Transverse colon (tissue), 4 donors: ENCODE data around the gene CALML6. TPM values are rescaled to one million over a fixed set of nuclear protein-coding genes. Genes with fewer than 3 reads are reported as not detected.

Experiments used
- DNase-seq: peaks from one replicate; pipeline ENCODE4 v3.0.0-alpha.2; 2019
- H3K27ac ChIP-seq, 4 donors: fragments of 200-600 bp; sonication (generic); 2 replicates each; pipeline ENCODE4 v1.5.1; 2016 to 2018; ENCODE audit warnings: inconsistent platforms in 4 of 4
- H3K27me3 ChIP-seq: fragments of 200-600 bp; sonication (generic); 2 replicates; pipeline ENCODE4 v1.5.1; 2017; ENCODE audit warnings: inconsistent platforms
- H3K36me3 ChIP-seq, 4 donors: fragments of 200-600 bp; sonication (generic); 2 replicates each; pipeline ENCODE4 v1.5.1; 2017 to 2019; ENCODE audit warnings: inconsistent platforms in 4 of 4
- H3K4me1 ChIP-seq, 4 donors: fragments of 200-600 bp; sonication (generic); 2 replicates each; pipeline ENCODE4 v1.5.1; 2017 to 2020; ENCODE audit warnings: inconsistent platforms in 4 of 4
- H3K4me3 ChIP-seq, 4 donors: fragments of 200-600 bp; sonication (generic); 1 replicate in 1 of 4; 2 replicates in 3 of 4; pipeline versions ENCODE4 v1.5.1 to v1.6.1; 2017 to 2019; ENCODE audit warnings: inconsistent platforms in 4 of 4
- H3K9me3 ChIP-seq, 2 donors: fragments of 200-600 bp; sonication (generic); 2 replicates each; pipeline ENCODE4 v1.5.1; 2017 to 2019; ENCODE audit warnings: inconsistent platforms in 2 of 2
- CTCF ChIP-seq, 5 experiments: fragments of 200-600 bp in 3 of 5; fragments of 450-650 bp in 2 of 5; sonication (generic) in 3 of 5; IDR thresholded peaks; 1 replicate in 2 of 5; 2 replicates in 3 of 5; pipeline ENCODE4 v1.5.1; 2016 to 2017; ENCODE audit warnings: antibody characterized with exemption in 5 of 5, inconsistent platforms in 3 of 5, mild to moderate bottlenecking in 2 of 5, moderate library complexity in 1 of 5
- EP300 ChIP-seq: sonication (generic); formaldehyde crosslinking; IDR thresholded peaks from one replicate; pipeline ENCODE4 v1.6.1; 2017; ENCODE audit warnings: antibody characterized with exemption, low read depth
- POLR2A ChIP-seq: fragments of 450-650 bp; IDR thresholded peaks from one replicate; pipeline ENCODE4 v1.6.1; 2016; ENCODE audit warnings: antibody characterized with exemption, mild to moderate bottlenecking, moderate library complexity
- POLR2AphosphoS5 ChIP-seq, 3 donors: sonication (generic); formaldehyde crosslinking; IDR thresholded peaks; one replicate each; pipeline ENCODE4 v1.6.1; 2016; ENCODE audit warnings: antibody characterized with exemption in 3 of 3
- WGBS, 2 donors: methylation state at CpG; one replicate each; pipeline ENCODE4 v1.1.5; 2018; ENCODE audit warnings: low coverage in 1 of 2; 5-methylcytosine and 5-hydroxymethylcytosine counted together
- in situ Hi-C, 4 donors: fragments of 200-750 bp; cut with MboI; loops; one replicate each; pipeline versions ENCODE4 v1.15.0 to v1.15.1; 2017; ENCODE audit warnings: low sequenced_read_pairs in 3 of 4, low pct_ligation_motif_present in 1 of 4, low pct_unique_long_range_greater_than_20kb in 1 of 4
- intact Hi-C: fragments of 100-400 bp; cut with DNase I; formaldehyde crosslinking; loops from one replicate; pipeline ENCODE4 v1.15.1; 2023; ENCODE audit warnings: low total_unique reads
- total RNA-seq, 4 donors: library from RNA; depleted of rRNA; stranded (reverse); fragments of >200 nt; gene quantifications; one replicate each; pipeline ENCODE4 v1.1.0, GENCODE V29; 2016

The CALML6 gene
- total RNA-seq, 4 donors from 2014 or later = 0.48 TPM; not detected in 3

DNA sequence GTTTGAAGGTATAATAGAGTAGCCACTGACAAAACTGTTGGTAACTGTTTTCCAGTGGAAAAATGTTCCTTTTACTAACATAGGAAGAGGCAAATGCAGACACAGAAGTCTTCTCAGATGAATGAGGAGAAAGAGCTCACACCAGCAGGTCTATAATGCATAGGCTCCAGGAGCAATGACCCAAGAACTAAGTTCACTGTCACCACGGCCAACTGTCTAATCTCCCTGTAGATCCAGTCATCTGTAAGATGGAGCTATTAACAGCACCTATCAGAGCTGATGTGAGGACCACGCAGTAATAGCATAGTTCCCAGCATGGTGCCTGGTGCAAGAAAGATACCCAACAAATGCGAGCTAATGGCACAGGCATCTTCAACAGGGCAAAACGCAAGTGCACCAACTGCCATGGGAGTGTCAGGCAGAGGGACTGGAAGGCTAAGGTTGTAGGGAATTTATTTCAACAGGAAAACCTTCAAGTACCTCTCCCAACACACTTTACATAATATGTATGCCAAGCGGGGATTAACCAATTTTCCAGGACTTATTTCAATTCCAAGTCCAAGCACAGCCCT, 37.1 kb upstream of the CALML6 start:
- no peak for DNase-seq
- Histone ChIP-seq H3K4me3 (no peak overlapping the region), H3K9me3 (no peaks in the 10 kb centered on the region), H3K27ac (no peak overlapping the region), H3K27me3 (no peaks in the 10 kb centered on the region), H3K36me3 (peaks cover 0 to 10% (median 0%) of the 10 kb centered on the region in 4 donors), H3K4me1 (peaks cover 35 to 78% (median 44%) of the 10 kb centered on the region in 4 donors)
- TF ChIP-seq CTCF (IDR thresholded peaks at IDR 0.05) (no peak), EP300 (no peak), POLR2A (no peak), POLR2AphosphoS5 (IDR thresholded peaks at IDR 0.05) (no peak)
- 58 to 90% methylated on average over 3 to 5 of the region's 5 CpGs for WGBS, 2 donors
- in situ Hi-C loops = loop anchor here in 1 of 4 donors (25.0 kb wide), 1 partner anchor 116 kb away; no protein-coding TSS in a partner anchor
- intact Hi-C loops = no loop called here

GRCh38 chr1:1879942-1880341, 35.1 kb upstream of the CALML6 start:
- in situ Hi-C loops = loop anchor here in 1 of 4 donors (25.0 kb wide), 1 partner anchor 118 kb away; no protein-coding TSS in a partner anchor
- Histone ChIP-seq H3K4me1 (peaks cover 26 to 75% (median 45%) of the 10 kb centered on the region in 4 donors), H3K36me3 (peaks cover 0 to 10% (median 0%) of the 10 kb centered on the region in 4 donors), H3K4me3 (no peak overlapping the region), H3K27ac (no peak overlapping the region), H3K9me3 (no peaks in the 10 kb centered on the region), H3K27me3 (no peaks in the 10 kb centered on the region)
- 95 to 98% methylated on average over 4 to 5 of the region's 5 CpGs for WGBS, 2 donors
- TF ChIP-seq POLR2AphosphoS5 (IDR thresholded peaks at IDR 0.05) (no peak), CTCF (IDR thresholded peaks at IDR 0.05) (no peak), POLR2A (no peak), EP300 (no peak)
- intact Hi-C loops = no loop called here
- no peak for DNase-seq

- in situ Hi-C loops = loop anchor here in 1 of 4 donors (25.0 kb wide), 1 partner anchor 118 kb away; no protein-coding TSS in a partner anchor
- 50 to 72% methylated on average over 5 to 13 of the region's 13 CpGs for WGBS, 2 donors
These were observed 34.3 kb upstream of the CALML6 start for GRCh38 chr1:1880617-1881312.

More at GRCh38 chr1:1880617-1881312, 34.3 kb upstream of the CALML6 start:
- H3K9me3 ChIP-seq = no peaks in the 10 kb centered on the region
- no peaks in the 10 kb centered on the region for H3K27me3 ChIP-seq
- no peak for TF ChIP-seq POLR2AphosphoS5 (IDR thresholded peaks at IDR 0.05)
- TF ChIP-seq POLR2A = no peak
- no peak for TF ChIP-seq EP300
- no peak for TF ChIP-seq CTCF (IDR thresholded peaks at IDR 0.05)
- H3K36me3 ChIP-seq = peaks cover 0 to 2% (median 0%) of the 10 kb centered on the region in 4 donors
- DNase-seq = no peak
- peak overlapping the region; percentile 69 to 83 (median 76) for H3K27ac ChIP-seq
- intact Hi-C loops = no loop called here
- H3K4me3 ChIP-seq = no peak overlapping the region
- H3K4me1 ChIP-seq = peaks cover 26 to 68% (median 47%) of the 10 kb centered on the region in 4 donors
